ENCODE data around the gene RFT1.

The RFT1 gene

GRCh38 chr3:53040351-53040820 lies 89.8 kb downstream of the RFT1 start:
- H3K27me3 Mint-ChIP-seq (ENCODE audit: low read depth, poor library complexity), result peaks cover 19% of the 10 kb centered on the region
- no peaks in the 10 kb centered on the region for H3K9me3 Mint-ChIP-seq
- no peak for DNase-seq
- no peak overlapping the region for H3K27ac Mint-ChIP-seq
- H3K4me3 Mint-ChIP-seq, result no peak overlapping the region
- no peak for TF ChIP-seq CTCF (IDR thresholded peaks at IDR 0.05)
- H3K36me3 Mint-ChIP-seq (ENCODE audit: low read depth), result no peaks in the 10 kb centered on the region
- H3K4me1 Mint-ChIP-seq, result peaks cover 20% of the 10 kb centered on the region

GRCh38 chr3:53039376-53039752 lies 90.9 kb downstream of the RFT1 start:
- no peaks in the 10 kb centered on the region for H3K9me3 Mint-ChIP-seq
- no peak overlapping the region for H3K27ac Mint-ChIP-seq
- DNase-seq, result no peak
- no peak for TF ChIP-seq CTCF (IDR thresholded peaks at IDR 0.05)
- no peaks in the 10 kb centered on the region for H3K36me3 Mint-ChIP-seq (ENCODE audit: low read depth)
- H3K4me1 Mint-ChIP-seq, result peaks cover 16% of the 10 kb centered on the region
- no peak overlapping the region for H3K4me3 Mint-ChIP-seq
- H3K27me3 Mint-ChIP-seq (ENCODE audit: low read depth, poor library complexity), result peaks cover 13% of the 10 kb centered on the region

- Mint-ChIP-seq H3K4me3 (no peak overlapping the region), H3K9me3 (no peaks in the 10 kb centered on the region), H3K4me1 (peaks cover 10% of the 10 kb centered on the region), H3K27me3 (ENCODE audit: low read depth, poor library complexity) (peaks cover 9% of the 10 kb centered on the region), H3K27ac (no peak overlapping the region), H3K36me3 (ENCODE audit: low read depth) (no peaks in the 10 kb centered on the region)
- no peak for TF ChIP-seq CTCF (IDR thresholded peaks at IDR 0.05)
- no peak for DNase-seq
These were observed 91.4 kb downstream of the RFT1 start for GRCh38 chr3:53038679-53039375.

All from nephron progenitor cell (in vitro differentiated cells).